ENCODE results near the gene RPS6KB2.
"Not testable (repeated sequence)": the region's sequence is repeated elsewhere in the genome, so short reads cannot be mapped to it uniquely, and the experiment has no call there.

The RPS6KB2 gene

DNA sequence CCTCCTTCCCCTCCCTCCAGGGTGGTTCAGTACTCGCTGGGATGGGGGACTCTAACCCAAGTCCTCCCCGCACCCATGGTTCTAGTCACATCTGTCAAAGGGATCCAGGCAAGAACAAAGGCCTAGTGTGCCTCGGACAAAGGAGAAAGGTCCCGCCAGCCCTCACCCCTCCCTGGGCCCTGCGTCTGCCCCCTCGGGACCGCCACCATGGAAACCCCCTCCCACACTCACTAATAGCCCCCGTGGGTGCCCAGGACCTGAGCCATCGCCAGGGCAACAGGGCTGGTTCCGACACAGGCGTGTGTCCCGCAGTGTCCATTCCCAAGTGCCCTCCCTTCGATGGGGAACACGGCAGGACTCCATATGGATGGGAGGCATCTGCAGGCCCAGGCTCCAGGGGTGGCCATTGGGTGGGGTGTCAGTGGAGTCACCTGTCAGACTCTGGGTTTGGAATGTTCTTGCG lies 17.9 kb upstream of the RPS6KB2 start:
- no peak for DNase-seq (ENCODE audit: low read depth in 2 of 3, low spot score in 2 of 3)

DNA sequence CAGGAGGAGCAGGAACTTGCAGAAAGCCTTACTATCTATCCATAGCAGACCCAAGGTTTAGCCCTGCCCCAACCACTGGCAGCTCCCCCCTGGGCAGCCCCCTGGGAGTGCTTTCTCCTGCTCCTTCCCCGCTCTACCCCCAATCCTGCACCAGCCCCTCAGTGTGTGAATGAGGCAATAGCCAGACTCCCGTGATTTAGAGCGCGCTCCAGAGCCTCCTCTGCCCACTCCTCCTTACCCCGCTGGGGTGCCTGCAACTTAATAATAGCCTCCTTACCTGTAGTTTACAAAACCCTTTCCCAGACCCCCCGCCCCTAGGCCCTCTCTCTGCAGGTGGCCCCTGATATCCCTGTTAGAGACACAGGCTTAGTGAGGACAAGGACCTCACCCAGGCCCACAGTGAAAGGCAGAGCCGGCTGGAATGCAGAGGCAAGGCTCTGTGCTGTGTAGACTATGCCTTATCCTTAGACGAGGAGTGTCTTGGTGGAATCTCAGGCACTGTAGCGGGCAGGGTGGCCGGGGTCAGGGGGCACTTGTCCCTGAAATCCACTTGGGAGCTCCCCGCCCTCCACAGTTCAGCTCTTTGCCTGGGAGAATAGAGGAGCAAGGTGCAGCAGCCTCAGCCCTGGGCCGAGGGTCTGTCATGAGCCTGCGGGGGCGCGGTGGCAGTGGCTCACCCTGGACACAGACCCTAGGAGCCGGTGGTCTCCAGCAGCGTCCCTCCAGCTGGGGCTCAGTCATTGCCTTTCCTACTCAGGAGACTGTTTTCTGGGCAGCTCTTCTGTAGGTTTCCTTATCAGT lies 17.1 kb upstream of the RPS6KB2 start:
- no peak for DNase-seq (ENCODE audit: low read depth in 2 of 3, low spot score in 2 of 3)

DNA sequence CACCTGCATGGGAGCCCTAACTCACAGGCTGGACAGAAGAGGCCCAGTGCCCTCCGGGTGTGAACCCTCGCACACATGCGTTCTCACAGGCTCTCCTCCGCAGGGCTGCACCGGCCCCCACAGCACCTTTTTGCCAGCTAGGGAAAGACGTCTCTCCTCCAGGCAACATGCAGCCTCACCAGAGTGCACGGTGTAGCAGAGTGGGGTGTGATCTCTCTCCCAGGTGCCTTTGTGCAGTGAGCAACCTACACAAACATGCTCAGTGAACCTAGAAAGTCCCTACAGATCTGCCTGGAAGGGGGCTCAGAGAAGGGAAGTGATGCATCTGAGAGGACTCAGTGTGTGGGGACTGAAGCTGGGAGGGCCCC lies 16.5 kb upstream of the RPS6KB2 start:
- DNase-seq (ENCODE audit: low read depth in 2 of 3, low spot score in 2 of 3) = no peak

DNA sequence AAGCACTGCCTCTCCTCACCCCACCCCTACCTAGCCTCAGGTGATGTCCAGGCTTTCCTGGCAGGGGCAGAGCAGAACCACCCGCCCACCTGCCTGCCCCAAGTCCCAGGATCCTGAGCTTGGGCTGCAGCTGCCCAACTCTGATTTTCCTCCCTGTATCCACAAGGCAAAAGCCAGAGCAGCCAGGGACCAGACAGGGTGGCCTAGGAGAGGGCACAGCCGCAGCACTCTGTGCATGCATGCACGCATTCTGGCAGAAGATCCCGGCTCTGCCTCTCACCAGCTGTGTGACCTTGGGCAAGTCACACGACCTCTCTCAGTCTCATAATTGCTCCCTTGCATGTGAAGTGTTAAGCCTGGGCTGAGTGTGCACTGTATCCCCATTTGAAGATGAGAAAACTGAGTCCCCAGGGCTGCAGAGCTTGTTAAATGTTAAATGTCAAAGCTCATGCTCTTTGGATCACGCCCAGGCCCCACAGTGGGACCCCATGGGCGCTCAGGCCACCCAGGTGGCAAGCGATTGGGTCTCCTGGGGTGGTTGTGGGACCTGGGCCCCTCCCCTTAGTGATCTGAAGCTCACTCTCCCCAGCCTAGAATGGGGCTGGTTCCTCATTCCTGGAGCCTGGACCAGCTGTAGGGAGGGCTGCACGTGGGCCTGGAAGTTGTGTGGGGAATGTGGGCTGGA lies 15.7 kb upstream of the RPS6KB2 start:
- no peak for DNase-seq (ENCODE audit: low read depth in 2 of 3, low spot score in 2 of 3)

DNA sequence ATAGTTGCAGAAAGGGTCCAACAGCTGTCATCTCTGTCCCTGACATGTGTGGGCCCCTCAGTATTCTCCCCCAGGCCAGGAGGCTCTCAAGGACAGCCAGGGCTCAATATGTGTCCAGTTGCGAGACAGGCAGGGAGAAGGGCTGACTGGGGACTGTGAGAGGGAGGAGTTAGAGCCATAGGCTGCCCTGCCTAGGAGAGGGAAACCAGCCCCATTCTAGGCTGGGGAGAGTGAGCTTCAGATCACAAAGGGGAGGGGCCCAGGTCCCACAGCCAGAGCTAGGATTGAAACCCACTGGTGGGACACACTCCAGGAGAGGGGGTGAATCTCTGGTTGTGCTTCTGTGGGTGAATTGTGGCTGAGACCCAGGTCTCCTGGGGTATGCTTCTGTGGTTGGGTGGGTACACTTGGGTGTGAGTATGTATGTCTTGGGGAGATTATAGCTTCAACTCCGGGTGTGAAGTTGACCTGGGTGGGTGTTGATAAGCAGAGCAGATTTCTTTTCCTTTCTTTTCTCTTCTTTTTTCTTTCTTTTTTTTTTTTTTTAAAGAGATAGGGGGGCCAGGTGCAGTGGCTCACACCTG lies 14.9 kb upstream of the RPS6KB2 start:
- DNase-seq (ENCODE audit: low read depth in 2 of 3, low spot score in 2 of 3) = no peak

DNA sequence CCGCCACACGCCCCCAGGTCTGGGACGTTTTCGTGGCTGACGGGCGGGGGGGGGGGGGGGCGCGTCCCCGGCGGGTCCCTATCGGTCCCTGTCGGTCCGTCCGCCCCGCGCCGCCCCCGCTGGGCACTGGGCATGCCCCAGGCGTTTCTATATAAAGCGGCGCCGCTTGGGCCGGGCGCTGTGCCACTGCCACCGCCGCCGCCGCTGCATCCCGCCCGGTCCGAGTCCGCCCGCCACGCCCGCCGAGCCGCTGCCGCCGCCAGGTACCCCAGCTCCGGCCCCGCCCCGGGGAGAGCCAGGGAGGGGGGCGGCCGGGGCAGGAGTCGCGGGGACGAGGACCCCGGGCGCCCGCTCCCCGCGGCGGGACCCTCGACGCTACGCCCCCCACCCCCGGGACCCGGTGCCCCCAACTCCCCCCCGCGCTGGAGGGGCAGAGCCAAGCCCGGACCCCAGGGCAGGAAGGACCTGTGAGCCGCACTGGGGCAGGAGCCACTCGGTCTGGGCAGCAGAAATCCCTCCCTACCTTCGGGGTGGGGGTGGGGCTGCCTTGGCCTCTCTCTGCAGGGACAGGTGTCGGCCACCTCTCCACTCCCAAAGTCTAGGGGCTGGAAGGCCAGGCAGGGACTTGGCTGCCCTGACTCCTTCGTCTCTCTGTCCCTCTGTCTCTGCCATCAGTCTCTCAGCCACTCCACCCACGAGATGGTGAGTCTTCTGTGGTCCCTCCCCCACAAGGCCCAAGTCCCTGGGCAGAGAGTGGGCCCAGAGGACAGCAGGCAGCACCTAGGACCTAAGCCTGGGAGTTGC lies 12.6 kb upstream of the RPS6KB2 start, which contains the start of gene CARNS1:
TSS of gene CARNS1 (plus strand) at position 178 of the 804 bp plus-strand sequence. CDS start at position 700, 522 bp downstream.
- no peak for DNase-seq (ENCODE audit: low read depth in 2 of 3, low spot score in 2 of 3)

DNA sequence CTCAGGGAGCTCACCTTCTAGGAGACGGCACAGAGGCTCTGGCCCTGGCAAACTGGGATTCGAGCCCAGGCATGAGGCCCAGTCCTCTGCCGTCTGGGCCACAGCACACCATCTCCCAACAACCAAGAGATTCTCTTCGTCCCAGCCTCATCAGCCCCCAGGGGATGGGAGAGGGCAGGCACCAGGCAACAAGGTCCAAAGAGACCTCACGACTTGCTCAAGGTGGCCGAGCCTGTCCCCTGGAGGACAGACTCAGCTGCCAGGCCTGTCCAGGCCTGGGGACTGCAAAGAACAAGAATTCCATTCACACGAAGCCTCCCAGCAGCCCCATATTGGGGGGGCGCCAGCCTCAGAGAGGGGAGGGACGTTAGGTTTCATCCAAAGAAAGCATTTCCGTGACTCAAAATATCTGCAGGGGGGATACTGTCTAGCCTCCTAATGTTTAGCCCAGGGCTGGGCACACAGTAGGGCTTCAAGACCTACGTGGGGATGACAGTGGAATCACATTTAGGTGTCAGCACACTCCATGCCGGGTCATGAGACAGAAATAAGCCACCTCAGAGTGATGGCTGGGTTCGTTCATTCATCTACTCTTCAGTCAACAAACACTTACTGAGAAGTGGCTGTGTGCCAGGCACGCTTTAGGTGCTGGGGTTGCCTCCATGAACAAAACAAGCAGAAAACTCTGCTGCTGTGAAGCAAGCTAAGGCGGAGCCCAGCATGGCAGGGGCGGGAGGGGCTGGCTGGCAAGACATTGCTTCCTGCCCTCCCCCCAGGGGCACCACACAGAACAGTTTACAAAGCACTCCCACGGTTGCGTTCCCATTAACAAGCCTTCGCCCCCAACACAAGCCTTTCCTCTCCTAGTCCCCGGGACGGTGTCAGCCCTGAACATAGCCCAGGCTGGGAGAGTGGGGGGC lies 11.6 kb upstream of the RPS6KB2 start:
- no peak for DNase-seq (ENCODE audit: low read depth in 2 of 3, low spot score in 2 of 3)

DNA sequence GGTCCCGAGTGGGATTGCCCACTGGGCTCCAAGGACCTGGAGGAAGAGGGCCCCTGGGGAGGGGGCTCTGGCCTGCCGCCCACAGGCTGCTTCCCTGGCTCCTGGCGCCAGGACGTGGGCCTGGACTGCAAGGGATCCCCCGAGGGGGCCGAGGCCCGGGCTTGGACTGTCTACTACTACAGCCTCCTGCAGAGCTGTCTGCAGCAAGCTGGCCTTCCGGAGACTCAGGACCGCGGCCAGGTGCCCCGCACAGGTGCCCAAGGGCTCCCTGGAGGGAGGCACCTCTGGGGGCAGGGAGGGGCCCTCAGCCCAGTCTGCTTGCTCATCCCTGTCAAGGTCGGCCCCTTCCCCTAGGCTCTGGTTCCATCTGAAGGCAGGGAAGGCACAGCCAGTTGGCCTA lies 10.9 kb upstream of the RPS6KB2 start:
- no peak for DNase-seq (ENCODE audit: low read depth in 2 of 3, low spot score in 2 of 3)

DNA sequence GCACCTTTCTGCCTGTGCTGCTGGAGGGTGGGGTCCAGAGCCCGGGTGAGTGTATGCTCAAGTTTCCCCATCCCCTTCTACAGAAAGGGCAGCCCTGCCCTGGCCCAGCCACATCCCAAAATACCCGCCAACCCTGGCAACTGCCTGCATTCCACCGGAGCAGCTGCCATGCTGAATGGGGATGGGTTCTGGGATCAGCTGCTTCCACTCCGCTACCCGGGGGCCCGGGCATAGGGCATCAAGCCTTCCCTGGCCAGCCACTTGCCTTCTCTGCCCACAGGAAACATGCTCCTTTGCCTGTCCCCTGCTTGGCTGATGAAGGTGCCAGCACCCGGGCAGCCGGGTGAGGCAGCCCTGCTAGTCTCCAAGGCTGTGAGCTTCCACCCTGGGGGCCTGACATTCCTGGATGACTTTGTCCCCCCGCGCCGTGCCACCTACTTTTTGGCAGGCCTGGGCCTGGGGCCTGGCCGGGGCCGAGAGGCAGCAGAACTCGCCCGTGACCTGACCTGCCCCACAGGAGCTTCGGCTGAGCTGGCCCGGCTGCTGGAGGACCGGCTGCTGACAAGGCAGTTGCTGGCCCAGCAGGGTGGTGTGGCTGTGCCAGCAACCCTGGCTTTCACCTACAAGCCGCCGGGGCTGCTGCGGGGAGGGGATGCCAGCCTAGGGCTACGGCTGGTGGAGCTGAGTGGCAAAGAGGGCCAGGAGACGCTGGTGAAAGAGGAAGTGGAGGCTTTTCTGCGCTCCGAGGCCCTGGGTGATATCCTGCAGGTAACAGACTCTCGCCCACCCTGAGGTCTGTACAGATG lies 9.6 kb upstream of the RPS6KB2 start:
- DNase-seq (ENCODE audit: low read depth in 2 of 3, low spot score in 2 of 3) = no peak

DNA sequence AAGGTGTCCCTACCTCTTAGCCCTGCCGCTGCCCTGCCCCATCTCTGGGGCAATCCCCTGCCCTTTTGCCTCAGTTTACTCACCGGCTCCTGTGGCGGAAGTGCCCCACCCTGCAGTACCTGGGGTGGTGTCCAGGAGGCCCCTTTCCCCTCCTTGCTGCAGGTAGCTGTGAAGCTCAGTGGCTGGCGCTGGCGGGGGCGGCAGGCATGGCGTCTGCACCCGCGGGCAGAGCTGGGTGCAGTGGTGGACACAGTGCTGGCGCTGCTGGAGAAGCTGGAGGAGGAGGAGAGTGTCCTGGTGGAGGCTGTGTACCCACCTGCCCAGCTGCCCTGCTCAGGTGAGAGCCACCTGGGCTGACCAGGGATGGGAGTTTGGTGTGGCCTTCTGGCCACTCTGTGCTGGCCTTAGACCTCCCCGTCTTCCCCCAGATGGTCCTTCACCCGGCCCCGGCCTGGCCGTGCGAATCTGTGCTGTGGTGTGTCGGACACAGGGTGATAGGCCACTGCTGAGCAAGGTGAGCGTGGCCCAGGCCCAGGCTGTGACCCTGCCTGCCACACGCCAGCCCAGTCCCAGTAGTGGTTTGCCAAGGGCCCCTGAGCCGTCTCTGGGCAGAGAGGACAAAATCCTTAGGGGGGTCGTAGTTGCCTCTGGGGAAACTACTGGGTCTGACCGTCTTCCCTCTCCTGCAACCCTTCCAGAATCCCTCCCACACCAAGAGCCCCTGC lies 8.8 kb upstream of the RPS6KB2 start:
- DNase-seq (ENCODE audit: low read depth in 2 of 3, low spot score in 2 of 3) = no peak

DNA sequence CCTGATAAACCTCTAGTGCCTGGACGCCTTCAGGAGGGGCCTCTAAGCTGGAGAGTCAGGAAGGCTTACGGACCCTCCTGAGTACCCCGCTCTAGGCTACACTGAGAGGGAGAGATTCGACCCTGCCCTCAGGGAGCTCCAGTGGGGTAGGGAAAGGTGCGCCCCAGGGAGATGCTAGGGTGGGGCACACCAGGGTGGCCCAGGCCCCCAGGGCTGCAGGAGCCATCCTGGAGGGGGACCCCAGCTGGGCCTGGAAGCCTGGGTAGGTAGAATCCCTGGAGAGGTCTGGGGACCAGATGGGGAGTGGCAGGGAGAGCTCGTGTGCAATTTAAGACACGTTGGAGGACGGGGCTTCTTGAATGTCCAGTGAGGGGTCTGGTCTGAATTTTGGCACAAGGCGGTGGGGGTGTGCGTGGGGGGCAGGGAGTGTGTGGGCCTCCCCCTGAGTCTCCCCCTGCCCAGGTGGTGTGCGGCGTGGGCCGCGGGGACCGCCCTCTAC lies 8.1 kb upstream of the RPS6KB2 start:
- DNase-seq (ENCODE audit: low read depth in 2 of 3, low spot score in 2 of 3) = no peak

DNA sequence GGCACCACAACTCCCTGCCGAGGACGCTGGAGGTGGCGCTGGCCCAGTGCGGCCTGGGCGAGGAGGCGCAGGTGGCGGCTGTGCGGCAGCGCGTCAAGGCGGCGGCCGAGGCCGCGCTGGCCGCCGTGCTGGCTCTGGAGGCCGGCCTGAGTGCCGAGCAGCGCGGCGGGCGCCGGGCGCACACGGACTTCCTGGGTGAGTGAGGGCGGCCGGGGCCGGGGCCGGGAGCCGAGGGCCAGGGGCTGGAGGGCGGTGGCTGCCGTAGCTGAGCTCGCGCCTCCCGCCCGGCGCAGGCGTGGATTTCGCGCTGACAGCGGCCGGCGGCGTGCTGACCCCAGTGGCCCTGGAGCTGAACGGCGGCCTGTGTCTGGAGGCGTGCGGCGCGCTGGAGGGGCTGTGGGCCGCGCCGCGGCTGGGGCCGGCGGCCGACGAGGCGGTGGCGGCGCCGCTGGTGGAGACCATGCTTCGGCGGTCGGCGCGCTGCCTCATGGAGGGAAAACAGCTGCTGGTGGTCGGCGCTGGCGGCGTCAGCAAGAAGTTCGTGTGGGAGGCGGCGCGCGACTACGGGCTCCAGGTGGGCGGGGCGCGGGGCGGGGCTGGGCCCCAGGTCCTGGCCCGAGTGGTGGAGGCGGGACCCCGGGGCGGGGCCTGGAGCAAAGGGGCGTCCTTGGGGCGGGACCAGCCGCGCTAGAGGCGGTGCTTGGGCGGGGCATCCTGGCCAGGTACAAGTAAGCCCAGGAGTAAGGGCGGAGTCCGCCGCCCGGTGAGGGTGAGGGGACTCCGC lies 7.5 kb upstream of the RPS6KB2 start:
- DNase-seq (ENCODE audit: low read depth in 2 of 3, low spot score in 2 of 3) = peak; percentile 98

DNA sequence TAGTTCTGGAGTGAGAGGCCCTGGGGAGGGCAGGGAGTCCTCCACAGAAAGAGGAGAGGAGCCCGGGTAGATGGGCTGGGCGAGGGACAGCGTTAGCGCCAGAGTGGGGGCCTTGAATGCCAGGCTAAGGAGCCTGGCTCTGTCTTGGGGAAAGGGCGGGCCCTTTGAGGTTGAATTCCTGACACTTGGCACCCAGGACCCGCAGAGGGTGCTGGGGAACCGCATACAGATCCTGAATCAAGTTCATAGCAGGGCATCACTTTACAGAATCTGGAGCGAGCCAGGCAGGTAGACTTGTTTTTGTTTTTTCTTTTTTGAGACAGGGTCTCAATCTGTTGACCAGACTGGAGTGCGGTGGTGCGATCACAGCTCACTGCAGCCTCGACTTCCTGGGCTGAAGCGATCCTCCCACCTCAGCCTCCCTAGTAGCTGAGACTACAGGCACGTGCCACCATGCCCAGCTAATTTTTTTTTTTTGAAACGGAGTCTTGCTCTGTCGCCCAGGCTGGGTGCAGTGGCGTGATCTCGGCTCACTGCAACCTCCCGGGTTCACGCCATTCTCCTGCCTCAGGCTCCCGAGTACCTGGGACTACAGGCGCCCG lies 6.8 kb upstream of the RPS6KB2 start:
- DNase-seq (ENCODE audit: low read depth in 2 of 3, low spot score in 2 of 3) = no peak

DNA sequence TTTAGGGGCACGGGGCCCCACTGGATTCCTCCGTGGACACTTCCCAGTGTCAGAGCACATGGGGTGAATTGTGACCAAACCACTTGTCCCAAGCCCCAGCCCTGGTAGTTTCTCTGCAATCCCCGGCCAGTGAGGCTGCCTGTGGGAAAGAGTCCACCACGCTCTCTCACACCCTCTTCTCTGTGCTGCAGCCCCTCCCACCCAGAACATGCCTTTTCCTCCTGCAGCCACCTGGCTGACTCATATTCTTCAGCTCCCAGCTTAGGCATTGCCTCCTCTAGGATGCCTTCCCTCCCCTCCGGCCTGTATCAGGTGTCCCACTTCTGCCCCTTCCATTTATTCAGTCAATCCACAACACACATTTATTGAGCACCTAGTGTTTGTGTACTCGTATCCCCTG lies 5.4 kb upstream of the RPS6KB2 start:
- DNase-seq (ENCODE audit: low read depth in 2 of 3, low spot score in 2 of 3) = no peak

DNA sequence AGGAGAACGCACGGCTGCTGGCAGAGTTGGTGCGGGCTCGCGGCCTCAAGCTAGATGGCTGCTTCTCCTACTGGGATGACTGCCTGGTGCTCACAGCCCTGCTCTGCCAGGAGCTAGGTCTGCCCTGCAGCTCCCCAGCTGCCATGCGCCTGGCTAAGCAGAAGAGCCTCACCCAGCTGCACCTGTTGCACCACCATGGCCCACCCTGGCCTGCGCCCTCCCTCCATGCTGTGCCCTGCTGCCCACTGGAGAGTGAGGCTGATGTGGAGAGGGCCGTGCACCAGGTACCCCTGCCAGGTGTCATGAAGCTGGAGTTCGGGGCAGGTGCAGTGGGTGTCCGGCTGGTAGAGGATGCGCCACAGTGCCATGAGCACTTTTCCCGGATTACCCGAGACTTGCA lies 4.8 kb upstream of the RPS6KB2 start:
- DNase-seq (ENCODE audit: low read depth in 2 of 3, low spot score in 2 of 3) = no peak

DNA sequence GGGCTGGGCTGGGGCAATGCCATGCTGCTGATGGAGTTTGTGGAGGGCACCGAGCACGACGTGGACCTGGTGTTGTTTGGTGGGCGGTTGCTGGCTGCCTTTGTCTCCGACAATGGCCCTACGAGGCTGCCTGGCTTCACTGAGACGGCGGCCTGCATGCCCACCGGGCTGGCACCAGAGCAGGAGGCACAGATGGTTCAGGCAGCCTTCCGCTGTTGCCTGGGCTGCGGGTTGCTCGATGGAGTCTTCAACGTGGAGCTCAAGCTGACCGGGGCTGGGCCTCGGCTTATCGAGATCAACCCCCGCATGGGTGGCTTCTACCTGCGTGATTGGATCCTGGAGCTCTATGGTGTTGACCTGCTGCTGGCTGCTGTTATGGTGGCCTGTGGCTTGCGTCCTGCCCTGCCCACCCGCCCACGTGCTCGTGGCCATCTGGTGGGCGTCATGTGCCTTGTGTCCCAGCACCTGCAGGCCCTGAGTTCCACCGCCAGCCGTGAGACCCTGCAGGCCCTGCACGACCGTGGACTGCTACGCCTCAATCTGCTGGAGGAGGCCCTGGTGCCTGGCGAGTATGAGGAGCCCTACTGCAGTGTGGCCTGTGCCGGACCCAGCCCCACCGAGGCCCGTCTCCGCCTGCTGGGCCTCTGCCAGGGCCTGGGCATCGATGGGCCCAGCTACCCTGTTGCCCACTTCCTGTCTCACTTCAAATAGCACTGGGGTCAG lies 4.2 kb upstream of the RPS6KB2 start:
- no peak for DNase-seq (ENCODE audit: low read depth in 2 of 3, low spot score in 2 of 3)

DNA sequence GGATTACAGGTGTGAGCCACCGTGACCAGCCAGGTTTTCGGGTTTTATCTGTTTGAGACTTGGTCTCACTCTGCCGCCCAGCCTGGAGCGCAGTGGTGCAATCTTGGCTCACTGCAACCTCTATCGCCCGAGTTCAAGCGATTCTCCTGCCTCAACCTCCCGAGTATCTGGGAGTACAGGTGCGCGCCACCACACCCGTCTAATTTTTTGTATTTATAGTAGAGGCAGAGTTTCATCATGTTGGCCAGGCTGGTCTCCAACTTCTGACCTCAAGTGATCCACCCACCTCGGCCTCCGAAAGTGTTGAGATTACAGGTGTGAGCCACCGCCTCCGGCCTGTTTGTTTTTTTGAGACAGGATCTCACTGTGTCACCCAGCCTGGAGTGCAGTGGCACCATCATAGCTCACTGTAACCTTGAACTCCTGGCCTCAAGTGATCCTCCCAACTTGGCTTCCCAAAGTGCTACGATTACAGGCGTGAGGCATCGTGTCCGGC lies 882 bp upstream of the RPS6KB2 start:
- DNase-seq (ENCODE audit: low read depth in 2 of 3, low spot score in 2 of 3) = not testable (repeated sequence)
